SK-N-SH (cell line): ENCODE measurements around the gene PPY. TPM values are rescaled to one million over a fixed set of nuclear protein-coding genes. Genes with fewer than 3 reads are reported as not detected.

Source experiments
- CTCF ChIA-PET: fragments of 300-600, 350-600 bp; formaldehyde crosslinking; extraction: SDS; loops from one replicate; lab custom pipeline; 2021; lab: Yijun Ruan, JAX
- POLR2A ChIA-PET: fragments of 350-600 bp; sonication (Branson Sonifier 250); formaldehyde crosslinking; extraction: SDS; loops from one replicate; lab custom pipeline; 2020; ENCODE audit warnings: antibody characterized with exemption, inconsistent platforms; lab: Yijun Ruan, JAX
- DNase-seq: peaks from one replicate; pipeline ENCODE4 v3.0.0; 2012
- H2AFZ ChIP-seq: fragments of 200-600 bp; sonication (generic); 2 replicates; pipeline ENCODE4 v1.8.1; 2016; ENCODE audit warnings: antibody characterized with exemption, mild to moderate bottlenecking, low read depth
- H3F3A ChIP-seq: fragments of 200-600 bp; sonication (generic); replicated peaks from 2 replicates; pipeline ENCODE3; 2016; ENCODE audit warnings: antibody characterized with exemption, mild to moderate bottlenecking; ENCODE audit not compliant: insufficient read depth
- H3K27ac ChIP-seq, 2 experiments: fragments of 200-500 bp in 1 of 2; fragments of 200-600 bp in 1 of 2; sonication (Bioruptor generic) in 1 of 2; sonication (generic), shearing (Covaris generic) in 1 of 2; 2 replicates each; pipeline versions ENCODE4 v1.5.1 to v1.6.1; 2014 to 2016; ENCODE audit warnings: low read depth in 2 of 2, inconsistent platforms in 1 of 2, low read length in 1 of 2, mild to moderate bottlenecking in 1 of 2, mixed read lengths in 1 of 2
- H3K27me3 ChIP-seq: fragments of 200-600 bp; sonication (generic), shearing (Covaris generic); 2 replicates; pipeline ENCODE4 v1.6.1; 2016; ENCODE audit warnings: mixed run types; ENCODE audit not compliant: insufficient read depth
- H3K36me3 ChIP-seq, 2 experiments: fragments of 200-500 bp in 1 of 2; fragments of 200-600 bp in 1 of 2; sonication (Bioruptor generic) in 1 of 2; sonication (generic) in 1 of 2; replicated peaks in 1 of 2; 2 replicates each; pipeline versions ENCODE3 to v1.5.1; 2014 to 2016; ENCODE audit warnings: low read length in 1 of 2, mild to moderate bottlenecking in 1 of 2; ENCODE audit not compliant: insufficient read depth in 2 of 2, control insufficient read depth in 1 of 2
- H3K4me1 ChIP-seq, 2 experiments: fragments of 200-500 bp in 1 of 2; fragments of 200-600 bp in 1 of 2; sonication (Bioruptor generic) in 1 of 2; sonication (generic), shearing (Covaris generic) in 1 of 2; 2 replicates each; pipeline versions ENCODE4 v1.5.1 to v1.6.1; 2014 to 2016; ENCODE audit warnings: low read depth in 1 of 2, low read length in 1 of 2, mixed run types in 1 of 2; ENCODE audit not compliant: insufficient read depth in 2 of 2, control insufficient read depth in 1 of 2
- H3K4me2 ChIP-seq: fragments of 200-600 bp; sonication (generic), shearing (Covaris generic); 2 replicates; pipeline ENCODE4 v1.6.1; 2017; ENCODE audit warnings: mixed run types
- H3K4me3 ChIP-seq, 2 experiments: fragments of 200-500 bp in 1 of 2; fragments of 200-600 bp in 1 of 2; sonication (Bioruptor generic) in 1 of 2; sonication (generic), shearing (Covaris generic) in 1 of 2; 2 replicates each; pipeline versions ENCODE4 v1.5.1 to v1.8.1; 2014 to 2016; ENCODE audit warnings: low read depth in 2 of 2, inconsistent platforms in 1 of 2, low read length in 1 of 2, mild to moderate bottlenecking in 1 of 2, mixed read lengths in 1 of 2, moderate library complexity in 1 of 2
- H3K79me2 ChIP-seq: fragments of 200-600 bp; sonication (generic); 2 replicates; pipeline ENCODE4 v1.8.1; 2017; ENCODE audit warnings: mild to moderate bottlenecking; ENCODE audit not compliant: insufficient read depth
- H3K9ac ChIP-seq: fragments of 200-600 bp; sonication (generic); 2 replicates; pipeline ENCODE4 v1.6.1; 2017; ENCODE audit warnings: mixed run types
- H3K9me2 ChIP-seq: fragments of 200-600 bp; sonication (generic); 2 replicates; pipeline ENCODE4 v1.6.1; 2017; ENCODE audit warnings: mixed run types
- H3K9me3 ChIP-seq: fragments of 200-600 bp; sonication (generic); 2 replicates; pipeline ENCODE4 v1.6.1; 2017; ENCODE audit warnings: mixed run types, mild to moderate bottlenecking, moderate library complexity
- H4K20me1 ChIP-seq: fragments of 200-600 bp; sonication (generic); 2 replicates; pipeline ENCODE4 v1.6.1; 2017; ENCODE audit warnings: mild to moderate bottlenecking, mixed run types; ENCODE audit not compliant: insufficient read depth
- CHD2 ChIP-seq: fragments of 150-350 bp; IDR thresholded peaks from 2 replicates; pipeline ENCODE4 v1.6.1; 2018; ENCODE audit warnings: low read length; ENCODE audit not compliant: partially characterized antibody
- CTCF ChIP-seq: fragments of 200-600 bp; sonication (generic); IDR thresholded peaks from 2 replicates; pipeline ENCODE4 v1.6.1; 2017; ENCODE audit warnings: antibody characterized with exemption, mild to moderate bottlenecking, moderate library complexity
- FOSL2 ChIP-seq: IDR thresholded peaks from 2 replicates; pipeline ENCODE4 v1.4.0; 2012; ENCODE audit warnings: low read depth, mild to moderate bottlenecking, moderate library complexity, borderline replicate concordance
- FOXJ3 ChIP-seq: sonication (generic); formaldehyde crosslinking; IDR thresholded peaks from 2 replicates; pipeline ENCODE4 v1.5.1; 2020; ENCODE audit warnings: mild to moderate bottlenecking, missing genetic modification reagents
- FOXM1 ChIP-seq: IDR thresholded peaks from 2 replicates; pipeline ENCODE4 v1.4.0; 2012; ENCODE audit warnings: low read depth, mild to moderate bottlenecking
- GABPA ChIP-seq: IDR thresholded peaks from 2 replicates; pipeline ENCODE4 v1.4.0; 2012; ENCODE audit warnings: low read depth, mild to moderate bottlenecking
- GATA2 ChIP-seq: sonication (generic); formaldehyde crosslinking; IDR thresholded peaks from 2 replicates; pipeline ENCODE4 v1.5.0; 2020; ENCODE audit warnings: mild to moderate bottlenecking, missing genetic modification reagents
- IRF3 ChIP-seq: fragments of 150-350 bp; IDR thresholded peaks from 2 replicates; pipeline ENCODE4 v1.6.1; 2016; ENCODE audit warnings: mild to moderate bottlenecking, low read depth, low read length
- MEF2A ChIP-seq: IDR thresholded peaks from 2 replicates; pipeline ENCODE4 v1.4.0; 2012; ENCODE audit warnings: low read depth, borderline replicate concordance
- MXI1 ChIP-seq: IDR thresholded peaks from 2 replicates; pipeline ENCODE4 v1.6.1; 2012; ENCODE audit warnings: mild to moderate bottlenecking, low read depth, low read length, improper control_type of control experiment
- NRF1 ChIP-seq: IDR thresholded peaks from 2 replicates; pipeline ENCODE4 v1.6.1; 2012; ENCODE audit warnings: low read depth, mild to moderate bottlenecking, low read length
- POLR2AphosphoS5 ChIP-seq: IDR thresholded peaks from 2 replicates; pipeline ENCODE4 v1.6.1; 2012; ENCODE audit warnings: low read depth, low read length
- RFX5 ChIP-seq: IDR thresholded peaks from 2 replicates; pipeline ENCODE4 v1.6.1; 2012; ENCODE audit warnings: mild to moderate bottlenecking, improper control_type of control experiment, low read length
- RXRA ChIP-seq: IDR thresholded peaks from 2 replicates; pipeline ENCODE4 v1.4.0; 2012; ENCODE audit warnings: low read depth, mild to moderate bottlenecking, borderline replicate concordance
- SIN3A ChIP-seq: IDR thresholded peaks from 2 replicates; pipeline ENCODE4 v1.6.1; 2012; ENCODE audit warnings: low read depth, mild to moderate bottlenecking, low read length, moderate library complexity, borderline replicate concordance
- TEAD4 ChIP-seq: IDR thresholded peaks from 2 replicates; pipeline ENCODE4 v1.4.0; 2012; ENCODE audit warnings: mild to moderate bottlenecking, borderline replicate concordance; ENCODE audit not compliant: insufficient read depth
- USF1 ChIP-seq: IDR thresholded peaks from 2 replicates; pipeline ENCODE4 v1.4.0; 2012; ENCODE audit warnings: low read depth, borderline replicate concordance
- ZBTB33 ChIP-seq: IDR thresholded peaks from 2 replicates; pipeline ENCODE4 v1.4.0; 2012; ENCODE audit warnings: low read depth, borderline replicate concordance
- WGBS: methylation state at CpG from one replicate; pipeline ENCODE4 v1.1.6; 2017; ENCODE audit warnings: low lambda C conversion rate; 5-methylcytosine and 5-hydroxymethylcytosine counted together
- polyA plus RNA-seq, 3 experiments: library from polyadenylated mRNA; depleted of rRNA; stranded (reverse); fragments of >200 nt; gene quantifications; 2 replicates each; pipeline ENCODE4 v1.2.3, GENCODE V29; 2012

Gene PPY
- polyA plus RNA-seq, 1 of the 3 experiments (the other 2 are of a cell fraction), result not detected

- TF ChIP-seq USF1 (no peak), GATA2 (no peak), MEF2A (no peak), POLR2AphosphoS5 (no peak), RXRA (no peak), TEAD4 (no peak), SIN3A (no peak), CTCF (no peak)
These were observed 28.1 kb upstream of the PPY start (continued) for GRCh38 chr17:43970366-43970765.

GRCh38 chr17:43967251-43967875, 25.1 kb upstream of the PPY start:
- CTCF ChIA-PET, result interaction anchor here (1.0 to 2.6 kb wide), 4 partner anchors 16 to 28 kb away, joined by 3 to 12 read pairs (median 6); no protein-coding TSS in a partner anchor
- DNase-seq, result no peak
- Histone ChIP-seq H3K4me1 (no peaks in the 10 kb centered on the region), H3K27ac (no peak overlapping the region), H3K4me3 (no peak overlapping the region), H3F3A (no peaks in the 10 kb centered on the region), H3K36me3 (no peaks in the 10 kb centered on the region), H3K9ac (no peak overlapping the region), H3K27me3 (no peaks in the 10 kb centered on the region; the same call in 1 of the 2 replicates), H4K20me1 (no peaks in the 10 kb centered on the region), H3K9me2 (no peaks in the 10 kb centered on the region), H3K9me3 (no peaks in the 10 kb centered on the region), H3K4me2 (no peak overlapping the region), H2AFZ (no peak overlapping the region), H3K79me2 (no peaks in the 10 kb centered on the region)
- 67% methylated on average over 9 of the region's 9 CpGs for WGBS
- POLR2A ChIA-PET, result no interaction called here
- TF ChIP-seq POLR2AphosphoS5 (no peak), GATA2 (no peak), RFX5 (no peak), NRF1 (no peak), ZBTB33 (no peak), FOXM1 (no peak), RXRA (no peak), USF1 (no peak), CTCF (no peak), FOSL2 (no peak), TEAD4 (no peak), GABPA (no peak), MXI1 (no peak), IRF3 (no peak), FOXJ3 (CRISPR knock-in tag) (no peak), CHD2 (no peak)
